ENCODE measurements around the gene MLEC. TPM values are rescaled to one million over a fixed set of nuclear protein-coding genes. Genes with fewer than 3 reads are reported as not detected.

Gene MLEC
- total and polyA plus RNA-seq, 8 donors, result 168 to 209 (median 195) TPM

DNA sequence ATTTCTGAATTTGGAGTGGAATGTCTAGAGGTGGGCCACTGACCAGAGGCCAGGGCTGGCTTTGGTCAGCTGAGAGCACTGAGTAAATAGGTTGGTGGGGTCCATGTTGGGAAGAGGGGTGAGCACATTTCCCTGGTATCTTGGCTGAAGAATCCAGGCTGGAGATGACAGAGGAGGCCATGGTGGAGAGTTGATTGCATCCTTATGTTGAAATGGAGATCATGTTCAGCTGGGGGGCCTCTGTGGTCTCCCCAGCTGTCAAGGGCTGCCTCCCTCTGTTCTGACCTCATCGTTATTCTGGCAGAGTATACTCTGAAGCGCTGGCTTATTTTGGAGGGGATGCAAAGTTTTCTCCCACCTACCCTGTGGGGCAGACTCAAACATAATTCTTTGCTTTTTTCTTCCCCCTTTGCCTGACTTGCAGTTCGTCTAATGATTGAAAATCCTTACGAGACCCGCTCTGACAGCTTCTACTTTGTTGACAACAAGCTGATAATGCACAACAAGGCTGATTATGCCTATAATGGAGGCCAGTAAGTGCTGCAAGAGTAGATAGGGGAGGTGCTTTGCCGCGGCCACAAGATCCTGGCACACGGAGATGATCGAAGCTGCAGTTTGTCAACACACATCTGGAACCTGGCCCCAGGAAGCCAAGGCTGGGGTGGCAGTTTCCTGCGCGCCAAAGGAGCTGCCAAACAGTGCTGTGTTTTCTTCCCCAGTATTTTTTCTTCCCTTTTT, 32.7 kb downstream of the MLEC start:
- no peak overlapping the region for H3K27ac ChIP-seq
- H3K27me3 ChIP-seq, result no peaks in the 10 kb centered on the region
- TF ChIP-seq, protein P1, sequence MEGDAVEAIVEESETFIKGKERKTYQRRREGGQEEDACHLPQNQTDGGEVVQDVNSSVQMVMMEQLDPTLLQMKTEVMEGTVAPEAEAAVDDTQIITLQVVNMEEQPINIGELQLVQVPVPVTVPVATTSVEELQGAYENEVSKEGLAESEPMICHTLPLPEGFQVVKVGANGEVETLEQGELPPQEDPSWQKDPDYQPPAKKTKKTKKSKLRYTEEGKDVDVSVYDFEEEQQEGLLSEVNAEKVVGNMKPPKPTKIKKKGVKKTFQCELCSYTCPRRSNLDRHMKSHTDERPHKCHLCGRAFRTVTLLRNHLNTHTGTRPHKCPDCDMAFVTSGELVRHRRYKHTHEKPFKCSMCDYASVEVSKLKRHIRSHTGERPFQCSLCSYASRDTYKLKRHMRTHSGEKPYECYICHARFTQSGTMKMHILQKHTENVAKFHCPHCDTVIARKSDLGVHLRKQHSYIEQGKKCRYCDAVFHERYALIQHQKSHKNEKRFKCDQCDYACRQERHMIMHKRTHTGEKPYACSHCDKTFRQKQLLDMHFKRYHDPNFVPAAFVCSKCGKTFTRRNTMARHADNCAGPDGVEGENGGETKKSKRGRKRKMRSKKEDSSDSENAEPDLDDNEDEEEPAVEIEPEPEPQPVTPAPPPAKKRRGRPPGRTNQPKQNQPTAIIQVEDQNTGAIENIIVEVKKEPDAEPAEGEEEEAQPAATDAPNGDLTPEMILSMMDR (IDR thresholded peaks at IDR 0.05), result no peak
- peaks cover 5 to 92% of the 10 kb centered on the region in 2 donors for H3K36me3 ChIP-seq
- DNase-seq (no peak), ATAC-seq (no peak)
- H3K4me1 ChIP-seq, result peaks cover under 1 to 37% of the 10 kb centered on the region in 2 donors
- no peak overlapping the region for H3K4me3 ChIP-seq
- no peaks in the 10 kb centered on the region for H3K9me3 ChIP-seq
- intact Hi-C loops (cut with DNase I), result loop anchor here in 1 of 2 donors (10.0 kb wide), 1 partner anchor 135 kb away; the partner anchor contains the start of gene POP5

DNA sequence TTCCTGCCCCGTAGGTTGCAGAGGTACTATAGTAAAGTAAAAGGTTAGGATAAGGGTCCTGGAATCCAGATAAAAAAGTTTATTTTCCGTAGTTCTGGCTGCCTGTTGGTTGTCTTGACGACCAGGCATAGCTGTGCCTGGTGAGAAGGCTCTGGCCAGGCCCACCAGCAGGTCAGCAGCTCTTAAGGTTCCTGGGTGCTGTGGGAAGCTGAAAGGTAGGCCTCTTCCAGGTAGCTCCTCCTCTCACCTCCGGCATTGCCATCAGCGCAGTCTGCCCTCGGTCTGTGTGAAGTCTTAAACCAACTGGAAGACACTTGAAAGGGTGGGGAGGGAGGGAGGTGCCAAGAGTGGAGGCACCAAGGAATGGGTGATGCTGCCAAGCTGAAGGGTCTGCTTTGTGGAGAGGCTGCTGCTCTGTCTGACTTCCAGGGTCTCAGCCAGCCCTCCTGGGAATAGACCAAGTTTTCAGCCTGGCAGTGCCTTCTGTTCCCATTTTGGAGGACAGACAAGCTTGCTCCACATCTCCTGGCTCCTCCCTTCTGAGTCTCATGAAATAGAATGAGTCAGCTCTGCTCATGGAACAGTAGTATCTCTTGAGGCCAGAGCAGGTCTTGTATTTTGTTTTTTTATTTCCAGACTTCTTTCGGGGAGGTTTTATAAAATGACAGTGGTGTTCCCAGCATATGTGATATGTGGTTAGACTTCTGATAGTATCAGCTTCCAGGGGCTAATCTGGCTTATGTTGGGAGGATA, 33.5 kb downstream of the MLEC start:
- TF ChIP-seq, protein P1 (IDR thresholded peaks at IDR 0.05), result no peak
- Histone ChIP-seq H3K27me3 (no peaks in the 10 kb centered on the region), H3K36me3 (peaks cover 5 to 85% of the 10 kb centered on the region in 2 donors), H3K27ac (peak overlapping the region in 1 of 2 donors; percentile 33), H3K4me1 (peaks cover 7 to 44% of the 10 kb centered on the region in 2 donors), H3K9me3 (no peaks in the 10 kb centered on the region), H3K4me3 (no peak overlapping the region)
- ATAC-seq (peak; percentile 68), DNase-seq (no peak)
- intact Hi-C loops (cut with DNase I), result no loop called here

DNA sequence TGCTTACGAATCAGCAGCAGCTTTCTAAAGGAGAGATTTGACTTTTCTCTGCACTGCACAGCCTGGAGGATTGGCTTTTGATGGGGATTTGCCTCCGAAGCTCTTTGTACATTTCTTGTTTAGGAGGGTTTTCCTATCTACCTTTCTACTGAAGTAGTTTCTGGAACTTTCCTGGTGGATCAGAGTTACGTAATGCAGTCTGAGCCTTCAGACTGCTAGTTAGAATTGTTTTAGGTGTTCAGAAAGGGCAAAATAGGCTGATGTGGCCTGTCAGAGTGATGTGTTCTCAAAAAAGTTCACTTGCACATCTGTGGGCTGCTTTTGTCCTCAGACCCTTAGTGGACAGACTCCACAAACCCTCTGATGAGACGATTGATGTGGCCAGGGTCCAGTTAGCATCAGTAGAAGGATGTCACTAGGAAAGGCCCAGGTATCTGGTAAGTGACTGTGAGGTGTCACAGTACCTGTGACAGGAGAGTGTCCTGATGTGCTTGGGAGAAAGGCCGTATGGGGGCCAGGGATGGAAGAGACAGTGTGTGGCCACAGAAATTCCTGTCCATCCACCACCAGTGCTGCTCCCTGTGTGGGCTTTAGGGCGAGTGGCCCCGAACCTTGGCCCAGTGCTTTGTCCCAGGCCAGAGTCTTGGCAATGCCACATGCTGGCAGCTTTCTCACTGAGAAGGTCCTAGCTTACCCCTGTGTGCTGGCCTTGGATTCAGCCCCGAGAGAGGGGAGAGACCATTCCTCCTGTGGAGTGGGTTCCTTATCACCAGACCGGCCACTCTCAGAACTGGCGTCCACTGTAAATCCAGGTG, 34.2 kb downstream of the MLEC start:
- no peak overlapping the region for H3K4me3 ChIP-seq
- TF ChIP-seq, protein P1 (IDR thresholded peaks at IDR 0.05), result no peak
- no peaks in the 10 kb centered on the region for H3K27me3 ChIP-seq
- H3K36me3 ChIP-seq, result peaks cover 5 to 77% of the 10 kb centered on the region in 2 donors
- no peak for ATAC-seq
- H3K27ac ChIP-seq, result peak overlapping the region in 1 of 2 donors; percentile 33
- intact Hi-C loops (cut with DNase I), result no loop called here
- no peaks in the 10 kb centered on the region for H3K9me3 ChIP-seq
- H3K4me1 ChIP-seq, result peaks cover 7 to 50% of the 10 kb centered on the region in 2 donors
- DNase-seq, result no peak

DNA sequence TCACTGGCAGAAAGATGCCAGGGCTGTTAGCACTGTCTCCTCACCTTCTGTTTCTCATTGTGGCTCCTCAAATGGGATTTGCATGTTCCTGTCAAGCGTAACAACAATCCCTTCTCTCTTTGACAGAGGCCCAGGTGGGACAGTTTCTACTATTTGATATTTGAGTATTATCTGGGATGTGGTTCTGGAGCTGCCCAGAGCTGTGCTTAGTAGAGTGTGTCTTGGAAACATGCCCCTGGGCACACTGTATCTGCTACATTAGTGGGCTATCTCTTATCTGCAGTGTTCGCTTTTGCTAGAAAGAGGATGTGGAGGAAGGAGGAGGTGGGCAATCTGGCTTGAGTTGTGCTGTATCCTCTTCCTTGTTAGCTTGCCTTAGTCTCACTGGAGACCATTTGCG, 34.9 kb downstream of the MLEC start:
- H3K9me3 ChIP-seq, result no peaks in the 10 kb centered on the region
- H3K4me1 ChIP-seq, result peaks cover 7 to 56% of the 10 kb centered on the region in 2 donors
- no peak overlapping the region for H3K4me3 ChIP-seq
- H3K36me3 ChIP-seq, result peaks cover 0 to 71% of the 10 kb centered on the region in 2 donors
- H3K27ac ChIP-seq, result no peak overlapping the region
- DNase-seq, result no peak
- ATAC-seq, result no peak
- intact Hi-C loops (cut with DNase I), result no loop called here
- TF ChIP-seq, protein P1 (IDR thresholded peaks at IDR 0.05), result no peak
- H3K27me3 ChIP-seq, result no peaks in the 10 kb centered on the region
